ENCODE measurements around the gene LBX2.
A peak's percentile ranks its signal among the peaks of the same experiment; 100 is the strongest.
"Not testable (repeated sequence)": the region's sequence is repeated elsewhere in the genome, so short reads cannot be mapped to it uniquely, and the experiment has no call there.

LBX2 gene

GRCh38 chr2:74489906-74490305 is 9.5 kb downstream of the LBX2 start:
- H3K4me3 ChIP-seq (ENCODE audit: low read depth, low read length): no peak overlapping the region
- TF ChIP-seq CTCF (IDR thresholded peaks at IDR 0.05; ENCODE audit: low read depth, low read length) (no peak), POLR2A (IDR thresholded peaks at IDR 0.05; ENCODE audit: extremely low read depth, insufficient read length) (no peak), MYC (IDR thresholded peaks at IDR 0.05; ENCODE audit: low read depth, low read length) (no peak), MAX (IDR thresholded peaks at IDR 0.05; ENCODE audit: low read depth, low read length) (no peak)
- no peak for DNase-seq (ENCODE audit: low read depth)

GRCh38 chr2:74488643-74489481 is 10.5 kb downstream of the LBX2 start:
- H3K4me3 ChIP-seq (ENCODE audit: low read depth, low read length): no peak overlapping the region
- TF ChIP-seq MYC (IDR thresholded peaks at IDR 0.05; ENCODE audit: low read depth, low read length) (no peak), MAX (IDR thresholded peaks at IDR 0.05; ENCODE audit: low read depth, low read length) (no peak), CTCF (IDR thresholded peaks at IDR 0.05; ENCODE audit: low read depth, low read length) (no peak), POLR2A (IDR thresholded peaks at IDR 0.05; ENCODE audit: extremely low read depth, insufficient read length) (no peak)
- no peak for DNase-seq (ENCODE audit: low read depth)

GRCh38 chr2:74486141-74486540 is 13.3 kb downstream of the LBX2 start:
- no peak overlapping the region for H3K4me3 ChIP-seq (ENCODE audit: low read depth, low read length)
- DNase-seq (ENCODE audit: low read depth): no peak
- TF ChIP-seq MYC (IDR thresholded peaks at IDR 0.05; ENCODE audit: low read depth, low read length) (no peak), POLR2A (IDR thresholded peaks at IDR 0.05; ENCODE audit: extremely low read depth, insufficient read length) (no peak), CTCF (IDR thresholded peaks at IDR 0.05; ENCODE audit: low read depth, low read length) (no peak), MAX (IDR thresholded peaks at IDR 0.05; ENCODE audit: low read depth, low read length) (no peak)

- DNase-seq (ENCODE audit: low read depth): not testable (repeated sequence)
- H3K4me3 ChIP-seq (ENCODE audit: low read depth, low read length): peak overlapping the region; percentile 84
Observed at GRCh38 chr2:74483675-74484164, 15.7 kb downstream of the LBX2 start.

GRCh38 chr2:74482801-74483674 is 16.4 kb downstream of the LBX2 start, which contains the start of the genes CCDC142 and TTC31:
TSS of gene CCDC142 (minus strand) at chr2:74482998. CDS start at chr2:74482837, 161 bp downstream.
TSS of gene TTC31 (plus strand) at chr2:74483081. CDS start at chr2:74483096, 15 bp downstream.
- TF ChIP-seq MYC (IDR thresholded peaks at IDR 0.05; ENCODE audit: low read depth, low read length): peak; percentile 52; the same call in 1 of the 2 replicates
- peak; percentile 93 for TF ChIP-seq CTCF (IDR thresholded peaks at IDR 0.05; ENCODE audit: low read depth, low read length)
- TF ChIP-seq POLR2A (IDR thresholded peaks at IDR 0.05; ENCODE audit: extremely low read depth, insufficient read length): peak; percentile 55
- peak; percentile 17; the same call in 1 of the 2 replicates for TF ChIP-seq MAX (IDR thresholded peaks at IDR 0.05; ENCODE audit: low read depth, low read length)
- DNase-seq (ENCODE audit: low read depth): peak; percentile 98
- H3K4me3 ChIP-seq (ENCODE audit: low read depth, low read length): peak within 1 kb of the TSS; percentile 84
